HepG2 (cell line): ENCODE data around the gene PLCXD1. TPM values are rescaled to one million over a fixed set of nuclear protein-coding genes. Genes with fewer than 3 reads are reported as not detected.

Source experiments
- ETV6 ChIP-seq: sonication (generic); formaldehyde crosslinking; conservative IDR thresholded peaks from 2 replicates; pipeline ENCODE4 v1.4.0; 2020; ENCODE audit warnings: missing genetic modification reagents
- HOXA3 ChIP-seq: sonication (generic); formaldehyde crosslinking; IDR thresholded peaks from 2 replicates; pipeline ENCODE4 v1.5.0; 2020; ENCODE audit warnings: missing genetic modification reagents
- KDM1A ChIP-seq: IDR thresholded peaks from 2 replicates; pipeline ENCODE4 v1.6.1; 2016; ENCODE audit warnings: missing compliant biosample characterization
- MXI1 ChIP-seq: IDR thresholded peaks from 3 replicates; pipeline ENCODE4 v1.6.1; 2012; ENCODE audit warnings: low read depth, low read length, inconsistent platforms, borderline replicate concordance
- NR2C2 ChIP-seq: sonication (generic); formaldehyde crosslinking; IDR thresholded peaks from 2 replicates; pipeline ENCODE4 v1.4.0; 2020; ENCODE audit warnings: missing genetic modification reagents, mild to moderate bottlenecking, moderate library complexity, borderline replicate concordance
- PRDM15 ChIP-seq: sonication (generic); formaldehyde crosslinking; IDR thresholded peaks from 2 replicates; pipeline ENCODE4 v1.4.0; 2020; ENCODE audit warnings: missing genetic modification reagents
- REXO4 ChIP-seq: sonication (generic); formaldehyde crosslinking; IDR thresholded peaks from 2 replicates; pipeline ENCODE4 v1.8.0; 2022; ENCODE audit warnings: missing genetic modification reagents, mild to moderate bottlenecking, borderline replicate concordance
- SETDB1 ChIP-seq: sonication (generic); formaldehyde crosslinking; IDR thresholded peaks from 2 replicates; pipeline ENCODE4 v1.5.1; 2020; ENCODE audit warnings: missing genetic modification reagents, mild to moderate bottlenecking, borderline replicate concordance
- SIX1 ChIP-seq: sonication (generic); formaldehyde crosslinking; IDR thresholded peaks from 2 replicates; pipeline ENCODE4 v1.4.0; 2020; ENCODE audit warnings: missing genetic modification reagents, borderline replicate concordance
- TAF1 ChIP-seq: sonication (generic); formaldehyde crosslinking; IDR thresholded peaks from 2 replicates; pipeline ENCODE4 v1.4.0; 2020; ENCODE audit warnings: missing genetic modification reagents
- TRAFD1 ChIP-seq: sonication (generic); formaldehyde crosslinking; IDR thresholded peaks from 2 replicates; pipeline ENCODE4 v1.5.1; 2020; ENCODE audit warnings: missing genetic modification reagents, mild to moderate bottlenecking, borderline replicate concordance
- U2AF1 ChIP-seq: fragments of 200-400 bp; formaldehyde crosslinking; optimal IDR thresholded peaks from 2 replicates; pipeline ENCODE3; 2017; ENCODE audit warnings: mild to moderate bottlenecking, low read depth, low read length
- ZBTB38 ChIP-seq: sonication (generic); formaldehyde crosslinking; IDR thresholded peaks from 2 replicates; pipeline ENCODE4 v1.5.1; 2020; ENCODE audit warnings: mild to moderate bottlenecking, missing genetic modification reagents
- ZFY ChIP-seq: sonication (generic); formaldehyde crosslinking; IDR thresholded peaks from 2 replicates; pipeline ENCODE4 v1.4.0; 2020; ENCODE audit warnings: missing genetic modification reagents
- ZMAT5 ChIP-seq: sonication (generic); formaldehyde crosslinking; IDR thresholded peaks from 2 replicates; pipeline ENCODE4 v1.5.0; 2020; ENCODE audit warnings: mild to moderate bottlenecking, low read depth, missing genetic modification reagents, borderline replicate concordance
- ZNF577 ChIP-seq: sonication (generic); formaldehyde crosslinking; IDR thresholded peaks from 2 replicates; pipeline ENCODE4 v1.4.0; 2020; ENCODE audit warnings: mild to moderate bottlenecking, low read depth, missing genetic modification reagents, borderline replicate concordance
- ZNF598 ChIP-seq: sonication (generic); formaldehyde crosslinking; IDR thresholded peaks from 2 replicates; pipeline ENCODE4 v1.5.1; 2020; ENCODE audit warnings: mild to moderate bottlenecking, missing genetic modification reagents, borderline replicate concordance
- ZNF687 ChIP-seq: sonication (generic); formaldehyde crosslinking; IDR thresholded peaks from 2 replicates; pipeline ENCODE4 v1.5.1; 2020; ENCODE audit warnings: mild to moderate bottlenecking, missing genetic modification reagents, moderate library complexity
- ZNF775 ChIP-seq: sonication (generic); formaldehyde crosslinking; IDR thresholded peaks from 2 replicates; pipeline ENCODE4 v1.4.0; 2020; ENCODE audit warnings: missing genetic modification reagents, mild to moderate bottlenecking, moderate library complexity, borderline replicate concordance
- ZNF788 ChIP-seq: sonication (generic); formaldehyde crosslinking; IDR thresholded peaks from 2 replicates; pipeline ENCODE4 v1.5.0; 2020; ENCODE audit warnings: mild to moderate bottlenecking, missing genetic modification reagents, borderline replicate concordance
- polyA plus RNA-seq, 8 experiments: library from polyadenylated mRNA; depleted of rRNA in 3 of 8; stranded (reverse) in 7 of 8; unstranded in 1 of 8; fragments of >200 nt; fragmentation: Illumina TruSeq in 4 of 8; extraction: Trizol in 4 of 8; gene quantifications; 2 replicates each; pipeline versions ENCODE4 v1.2.1 to v1.2.3, GENCODE V29; 2011 to 2016; ENCODE audit warnings: low read depth in 4 of 8, missing spikeins in 1 of 8, mixed read lengths in 1 of 8; ENCODE audit not compliant: insufficient read depth in 1 of 8
- total RNA-seq, 5 experiments: library from RNA; depleted of rRNA; stranded (reverse); fragments of >200 nt; fragmentation: Illumina TruSeq; extraction: Trizol; gene quantifications; 2 replicates each; pipeline ENCODE4 v1.2.3, GENCODE V29; 2016; ENCODE audit warnings: low read depth in 1 of 5

The PLCXD1 gene
- total and polyA plus RNA-seq, 2 of the 13 experiments (the other 11 are each of a cell fraction or from before 2014, with no cell fraction given): 87.7 to 153 TPM

- TF ChIP-seq NR2C2 (CRISPR knock-in tag): peak; percentile 79
- TF ChIP-seq SETDB1 (CRISPR knock-in tag): no peak
- TF ChIP-seq ZNF598 (CRISPR knock-in tag): no peak
- TF ChIP-seq ZNF788 (CRISPR knock-in tag): peak; percentile 26; the same call in 1 of the 2 replicates
- no peak for TF ChIP-seq U2AF1
- no peak for TF ChIP-seq SIX1 (CRISPR knock-in tag)
- no peak for TF ChIP-seq ZMAT5 (CRISPR knock-in tag)
- TF ChIP-seq ZBTB38 (CRISPR knock-in tag): peak; percentile 98
- no peak for TF ChIP-seq KDM1A (CRISPR knock-in tag)
- no peak for TF ChIP-seq PRDM15
- TF ChIP-seq HOXA3 (CRISPR knock-in tag): peak; percentile 70; the same call in 1 of the 2 replicates
- no peak for TF ChIP-seq REXO4 (CRISPR knock-in tag)
- no peak for TF ChIP-seq TRAFD1
- TF ChIP-seq ZNF775 (CRISPR knock-in tag): no peak
- TF ChIP-seq ZFY (CRISPR knock-in tag): peak; percentile 48; the same call in 1 of the 2 replicates
- TF ChIP-seq TAF1 (CRISPR knock-in tag): no peak
- peak; percentile 94 for TF ChIP-seq ZNF687 (CRISPR knock-in tag)
- no peak for TF ChIP-seq MXI1
- TF ChIP-seq ZNF577: no peak
- TF ChIP-seq ETV6 (CRISPR knock-in tag): no peak
Observed at GRCh38 chrX:270848-271367, 10.3 kb upstream of the PLCXD1 start (continued).
